Effector CD4-positive, alpha-beta T cell (primary cell): ENCODE data around the gene SRR.

ENCODE experiments used
- DNase-seq: peaks from one replicate; pipeline ENCODE4 v3.0.0-alpha.2; 2020

Gene SRR

GRCh38 chr17:2346475-2346874 is 42.7 kb downstream of the SRR start:
- DNase-seq = no peak

- DNase-seq = no peak
These were observed 44.3 kb downstream of the SRR start for GRCh38 chr17:2347805-2348685.

GRCh38 chr17:2351269-2351668 is 47.5 kb downstream of the SRR start:
- DNase-seq = no peak

DNA sequence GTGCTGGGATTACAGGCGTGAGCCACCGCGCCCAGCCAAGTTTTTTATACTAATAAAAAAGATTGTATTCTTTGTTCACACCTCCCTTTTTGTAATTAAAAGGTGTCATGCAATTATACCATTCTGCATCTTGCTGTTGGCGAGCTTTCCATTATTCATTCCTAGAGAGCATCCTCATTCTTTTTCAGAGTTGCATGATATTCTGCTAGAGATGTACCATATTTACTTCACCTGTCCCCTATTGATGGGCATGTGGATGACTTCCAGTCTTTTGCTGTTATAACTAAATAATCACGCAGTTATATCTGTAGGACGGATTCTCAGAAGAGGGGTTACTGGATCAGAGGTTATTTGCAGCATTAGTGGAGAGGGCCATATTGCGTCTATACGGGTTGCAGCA is 50.6 kb downstream of the SRR start:
- DNase-seq = no peak

DNA sequence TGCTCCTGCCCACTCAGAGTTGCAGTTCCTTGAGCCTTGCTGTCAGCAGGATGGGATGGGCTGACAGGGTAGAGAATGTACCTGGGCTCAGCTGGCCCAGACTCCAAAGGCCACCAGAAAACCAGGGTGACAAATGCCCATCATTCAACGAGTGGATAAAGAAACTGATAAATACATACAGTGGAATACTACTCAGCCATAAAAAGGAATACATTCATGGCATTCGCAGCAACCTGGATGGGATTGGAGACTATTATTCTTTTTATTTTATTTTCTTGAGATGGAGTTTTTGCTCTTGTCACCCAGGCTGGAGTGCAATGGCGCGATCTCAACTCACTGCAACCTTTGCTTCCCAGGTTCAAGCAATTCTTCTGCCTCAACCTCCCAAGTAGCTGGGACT is 53.5 kb downstream of the SRR start:
- DNase-seq = no peak

GRCh38 chr17:2357931-2358434 is 54.2 kb downstream of the SRR start:
- DNase-seq = no peak

DNA sequence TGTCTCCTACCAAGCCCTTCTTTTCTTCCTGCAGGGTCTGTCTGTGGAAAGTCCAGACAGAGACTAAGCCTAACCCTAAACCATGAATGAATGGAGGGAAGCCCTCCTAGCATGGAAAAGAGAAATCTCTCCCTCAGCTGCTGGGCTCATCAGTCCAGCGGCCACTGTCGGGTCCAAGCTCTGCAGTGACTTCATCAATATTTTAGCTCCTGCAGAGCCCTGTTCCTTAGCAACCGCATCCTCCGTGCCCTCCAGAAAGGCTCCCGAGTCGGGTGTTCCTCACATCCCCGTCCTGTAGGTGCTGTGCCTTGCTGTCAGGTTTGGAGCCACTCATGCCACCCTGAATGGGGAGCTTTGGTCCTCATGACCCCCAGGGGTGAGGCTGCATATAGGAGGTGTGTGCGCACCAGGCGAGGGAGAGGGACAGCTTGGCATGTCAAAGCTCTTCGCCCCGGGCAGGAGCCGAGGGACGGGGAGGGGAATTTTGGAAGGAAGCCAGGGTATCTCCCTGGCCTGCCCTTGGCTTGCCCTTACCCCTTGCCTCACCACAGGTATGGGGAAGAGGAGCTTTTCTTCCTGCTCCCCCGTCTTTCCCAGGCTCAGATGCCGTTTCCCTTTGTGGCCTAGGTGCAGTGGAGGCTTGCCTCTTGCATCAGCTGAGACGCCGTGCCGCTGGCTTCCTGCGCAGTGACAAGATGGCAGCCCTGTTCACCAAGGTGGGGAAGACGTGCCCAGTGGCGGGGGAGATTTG is 57.4 kb downstream of the SRR start:
- DNase-seq = no peak

GRCh38 chr17:2362016-2362415 is 58.3 kb downstream of the SRR start:
- no peak for DNase-seq

GRCh38 chr17:2362416-2362815 is 58.7 kb downstream of the SRR start:
- DNase-seq = no peak

- DNase-seq = no peak
These were observed 59.1 kb downstream of the SRR start for GRCh38 chr17:2362881-2363280.

DNA sequence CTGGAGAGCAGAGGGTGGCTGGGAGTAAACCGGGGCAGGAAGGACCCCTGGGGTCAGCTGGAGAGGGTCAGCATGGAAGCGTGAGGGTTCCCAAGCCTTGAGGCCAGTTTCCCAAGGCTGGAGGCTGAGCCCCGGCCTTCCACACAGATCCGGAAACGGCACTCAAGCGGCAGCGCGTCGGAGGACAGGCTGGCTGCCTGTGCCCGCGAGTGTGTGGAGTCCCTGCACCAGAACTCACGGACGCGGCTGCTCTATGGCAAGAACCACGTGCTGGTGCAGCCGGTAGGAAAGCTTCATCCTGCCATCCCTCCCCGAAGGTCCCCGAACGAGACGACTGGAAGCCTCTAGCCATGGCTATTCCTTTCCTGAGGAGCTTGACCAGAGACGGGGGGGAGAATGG is 59.6 kb downstream of the SRR start:
- no peak for DNase-seq

DNA sequence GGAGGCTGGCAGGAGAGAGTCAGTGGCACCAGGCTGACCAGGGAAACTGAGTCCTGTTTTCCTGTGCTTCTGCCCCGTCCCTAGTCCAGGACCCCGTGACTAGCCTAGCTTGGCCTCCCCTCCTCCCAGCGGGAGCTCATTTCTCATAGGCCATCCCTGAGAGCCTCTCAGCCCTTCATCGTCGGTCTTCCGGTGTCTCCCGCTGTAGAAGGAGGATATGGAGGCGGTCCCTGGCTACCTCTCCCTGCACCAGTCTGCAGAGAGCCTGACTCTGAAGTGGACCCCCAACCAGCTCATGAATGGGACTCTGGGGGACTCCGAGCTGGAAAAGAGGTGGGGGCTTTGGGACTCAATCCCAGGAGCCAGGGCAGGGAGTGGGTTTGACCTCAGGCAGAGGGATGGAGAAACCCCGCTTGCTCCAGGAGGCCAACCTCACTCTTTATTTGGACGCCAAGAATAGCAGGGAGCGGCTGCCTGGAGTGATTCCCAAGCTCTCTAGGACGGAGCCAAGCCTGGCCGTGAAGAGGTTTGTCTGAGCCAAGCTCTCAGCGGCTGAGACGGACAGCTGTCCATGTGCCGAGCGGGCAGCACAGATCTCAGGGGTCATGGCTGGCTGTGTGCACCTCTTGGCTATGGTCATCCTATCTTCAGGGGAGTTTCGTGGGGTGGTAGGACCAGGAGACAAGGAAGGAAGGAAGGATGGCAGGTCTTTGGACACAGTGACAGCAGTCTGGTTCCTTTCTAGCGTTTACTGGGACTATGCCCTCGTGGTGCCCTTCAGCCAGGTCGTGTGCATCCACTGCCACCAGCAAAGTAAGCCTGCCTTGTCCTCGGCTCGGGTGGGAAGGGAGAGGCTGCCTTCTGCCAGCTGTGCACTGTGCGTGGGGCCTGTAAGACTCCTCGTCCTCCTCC is 60.4 kb downstream of the SRR start:
- DNase-seq = no peak

DNA sequence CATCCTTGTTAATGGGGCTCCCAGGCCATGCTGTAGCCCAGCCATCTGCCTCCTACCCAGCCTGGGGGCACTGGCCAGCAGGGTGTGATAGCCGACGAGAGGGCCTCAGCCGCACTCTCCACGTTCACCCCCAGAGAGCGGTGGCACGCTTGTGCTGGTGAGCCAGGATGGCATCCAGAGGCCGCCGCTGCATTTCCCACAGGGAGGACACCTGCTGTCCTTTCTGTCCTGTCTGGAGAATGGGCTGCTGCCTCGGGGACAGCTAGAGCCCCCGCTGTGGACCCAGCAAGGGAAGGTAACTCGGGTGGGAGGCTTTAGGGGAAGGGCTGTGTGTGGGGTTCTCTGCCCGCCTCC is 61.0 kb downstream of the SRR start:
- DNase-seq = no peak

GRCh38 chr17:2365132-2365531 is 61.4 kb downstream of the SRR start:
- no peak for DNase-seq

- DNase-seq = no peak
These were observed 63.2 kb downstream of the SRR start for GRCh38 chr17:2366747-2367494.

GRCh38 chr17:2368359-2368758 is 64.6 kb downstream of the SRR start:
- no peak for DNase-seq

DNA sequence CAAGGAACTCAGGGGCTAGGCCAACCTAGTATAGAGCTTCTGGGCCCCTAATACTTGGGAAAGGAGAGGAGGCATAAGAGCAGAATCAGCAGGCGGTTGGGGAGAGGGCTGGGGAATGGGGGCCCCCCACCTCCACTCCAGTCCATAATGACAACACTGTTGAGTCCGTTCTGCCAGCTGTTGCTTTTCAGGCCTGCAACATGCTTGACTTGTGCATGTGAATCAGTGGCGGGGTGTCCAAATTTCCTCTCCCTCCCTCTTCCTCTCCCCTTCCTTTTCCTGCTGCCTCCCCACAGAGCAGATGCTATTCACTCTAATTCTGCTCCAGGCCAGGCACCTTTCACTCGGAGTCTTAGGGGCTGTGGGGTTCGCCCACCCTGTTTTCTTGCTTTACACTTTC is 65.3 kb downstream of the SRR start:
- no peak for DNase-seq

DNA sequence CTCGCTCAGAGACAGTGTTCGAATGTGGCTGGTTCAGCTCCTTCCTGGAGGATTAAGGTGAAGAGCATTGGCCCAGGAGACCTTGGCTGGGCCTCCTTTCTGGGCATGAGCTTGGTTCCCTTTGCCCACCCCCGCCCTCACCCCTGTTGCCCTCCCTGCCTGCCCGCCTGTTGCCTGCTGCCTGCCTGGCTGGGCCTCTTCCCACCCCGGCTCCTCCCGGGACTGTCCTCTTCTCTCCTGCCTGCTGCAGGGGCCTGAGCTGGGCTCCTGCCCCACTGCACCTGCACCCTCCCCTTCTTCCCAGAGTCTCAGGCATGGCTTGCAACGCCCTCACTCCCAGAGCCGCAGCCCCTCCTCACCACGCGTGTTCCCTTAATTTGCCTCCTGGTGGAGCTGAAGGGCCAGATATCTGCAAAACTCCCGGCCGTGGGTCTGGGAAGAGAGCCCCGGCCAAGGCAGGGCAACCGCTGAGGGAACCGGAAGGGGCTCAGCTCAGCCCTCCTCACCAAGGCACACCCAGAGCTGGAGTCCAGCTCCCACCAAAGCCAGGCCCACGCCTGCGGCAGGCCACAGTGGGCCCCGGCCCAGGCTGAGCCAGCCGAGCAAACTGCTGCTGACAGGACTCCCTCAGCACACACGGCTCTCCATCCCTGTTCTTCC is 65.9 kb downstream of the SRR start:
- DNase-seq = no peak

- DNase-seq = no peak
These were observed 66.5 kb downstream of the SRR start for GRCh38 chr17:2370211-2370589.

DNA sequence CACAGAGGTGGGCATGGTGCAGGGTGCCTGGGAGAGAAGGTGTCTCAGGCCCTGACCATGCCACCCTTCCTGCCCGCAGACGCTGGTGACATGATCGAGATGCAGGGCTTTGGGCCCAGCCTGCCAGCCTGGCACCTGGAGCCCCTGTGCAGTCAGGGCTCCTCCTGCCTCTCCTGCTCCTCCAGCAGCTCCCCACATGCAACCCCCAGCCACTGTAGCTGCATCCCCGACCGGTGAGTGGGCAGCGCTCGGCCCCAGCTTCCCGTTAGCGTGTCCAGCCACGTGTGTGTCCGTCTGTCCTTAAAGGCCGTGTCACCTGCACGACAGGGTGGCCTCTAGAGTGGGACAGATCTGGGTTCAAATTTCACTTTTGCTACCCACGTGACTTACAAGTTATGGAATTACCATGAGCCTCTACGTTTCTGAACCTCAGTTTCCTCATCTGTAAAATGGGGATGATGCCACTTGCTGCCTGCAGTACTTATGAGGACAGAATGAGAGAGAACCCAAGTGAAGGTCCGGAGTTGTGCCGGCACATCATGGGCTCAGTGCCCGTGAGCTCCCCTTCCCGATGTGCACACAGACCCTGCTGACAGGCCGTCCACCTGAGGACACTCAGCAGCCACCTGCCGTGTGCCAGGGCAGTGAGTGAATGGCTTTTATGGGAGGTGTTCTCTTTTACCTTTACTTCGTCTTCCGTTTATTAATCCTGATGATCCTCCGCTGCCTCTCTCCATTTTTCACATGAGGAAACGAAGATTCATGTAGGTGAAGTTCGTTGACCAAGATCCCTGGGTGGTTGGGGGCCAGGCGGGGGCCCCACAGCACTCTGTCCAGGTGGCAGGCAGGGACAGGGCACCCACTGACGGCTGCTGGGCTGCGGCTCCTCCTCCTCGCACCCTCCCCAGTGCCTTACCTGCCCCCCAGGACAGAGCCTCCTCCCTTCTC is 67.7 kb downstream of the SRR start:
- DNase-seq = no peak

DNA sequence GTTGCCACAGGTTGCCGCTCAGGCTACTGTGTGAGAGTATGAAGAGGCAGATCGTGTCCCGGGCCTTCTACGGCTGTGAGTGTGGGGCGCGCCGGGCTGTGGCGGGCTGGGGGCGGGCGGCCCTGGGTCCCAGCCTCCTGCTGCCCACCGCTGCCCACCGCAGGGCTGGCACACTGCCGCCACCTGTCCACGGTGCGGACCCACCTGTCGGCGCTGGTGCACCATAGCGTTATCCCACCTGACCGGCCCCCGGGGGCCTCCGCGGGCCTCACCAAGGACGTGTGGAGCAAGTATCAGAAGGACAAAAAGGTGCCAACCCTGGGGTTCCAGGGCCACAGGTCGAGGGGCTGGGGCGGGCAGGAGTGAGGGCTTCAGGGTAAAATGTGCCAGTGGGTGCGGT is 68.4 kb downstream of the SRR start:
- DNase-seq = no peak
